Ovary (tissue), 3 donors: Measurements from ENCODE around the gene TPK1.

ENCODE experiments used
- EP300 ChIP-seq: sonication (generic); formaldehyde crosslinking; IDR thresholded peaks from one replicate; pipeline ENCODE4 v1.6.1; 2017; ENCODE audit warnings: antibody characterized with exemption
- POLR2A ChIP-seq: fragments of 450-650 bp; IDR thresholded peaks from one replicate; pipeline ENCODE4 v1.6.1; 2017; ENCODE audit warnings: antibody characterized with exemption, mild to moderate bottlenecking, moderate library complexity
- TF ChIP-seq, protein P1 (sequence below), 3 donors: fragments of 450-650 bp in 2 of 3; fragments of 200-600 bp in 1 of 3; IDR thresholded peaks; one replicate each; pipeline versions ENCODE4 v1.5.1 to v1.8.0; 2016 to 2022; ENCODE audit warnings: antibody characterized with exemption in 3 of 3, mild to moderate bottlenecking in 1 of 3
- donor health status: DM: no; HTN: no; CAD: no.

DNA sequence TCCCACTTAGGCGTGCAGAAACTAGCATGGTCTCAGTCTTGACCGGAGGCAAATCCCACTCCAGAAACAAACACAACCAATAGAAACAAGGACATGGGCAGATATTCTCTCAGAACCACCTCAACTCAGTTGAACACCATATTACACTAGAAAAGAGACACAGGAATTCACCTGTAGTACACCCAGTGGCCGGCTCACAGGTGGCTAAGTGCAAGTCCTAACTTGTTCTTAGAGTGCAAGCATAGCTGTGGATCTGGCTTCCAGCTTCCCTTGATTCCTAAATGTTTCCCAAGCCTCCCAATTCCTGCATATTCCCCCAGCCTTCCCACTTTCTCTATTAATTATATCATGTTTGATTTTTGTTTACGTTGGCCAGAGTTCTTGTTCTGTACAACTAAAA lies 164.4 kb downstream of the TPK1 start:
- TF ChIP-seq, protein P1, sequence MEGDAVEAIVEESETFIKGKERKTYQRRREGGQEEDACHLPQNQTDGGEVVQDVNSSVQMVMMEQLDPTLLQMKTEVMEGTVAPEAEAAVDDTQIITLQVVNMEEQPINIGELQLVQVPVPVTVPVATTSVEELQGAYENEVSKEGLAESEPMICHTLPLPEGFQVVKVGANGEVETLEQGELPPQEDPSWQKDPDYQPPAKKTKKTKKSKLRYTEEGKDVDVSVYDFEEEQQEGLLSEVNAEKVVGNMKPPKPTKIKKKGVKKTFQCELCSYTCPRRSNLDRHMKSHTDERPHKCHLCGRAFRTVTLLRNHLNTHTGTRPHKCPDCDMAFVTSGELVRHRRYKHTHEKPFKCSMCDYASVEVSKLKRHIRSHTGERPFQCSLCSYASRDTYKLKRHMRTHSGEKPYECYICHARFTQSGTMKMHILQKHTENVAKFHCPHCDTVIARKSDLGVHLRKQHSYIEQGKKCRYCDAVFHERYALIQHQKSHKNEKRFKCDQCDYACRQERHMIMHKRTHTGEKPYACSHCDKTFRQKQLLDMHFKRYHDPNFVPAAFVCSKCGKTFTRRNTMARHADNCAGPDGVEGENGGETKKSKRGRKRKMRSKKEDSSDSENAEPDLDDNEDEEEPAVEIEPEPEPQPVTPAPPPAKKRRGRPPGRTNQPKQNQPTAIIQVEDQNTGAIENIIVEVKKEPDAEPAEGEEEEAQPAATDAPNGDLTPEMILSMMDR (IDR thresholded peaks at IDR 0.05) = no peak
- TF ChIP-seq POLR2A (no peak), EP300 (no peak)
